HL-60 (cell line): Measurements from ENCODE around the gene SPEM1.

Source experiments
- DNase-seq, 2 experiments: peaks; one replicate each; pipeline ENCODE4 v3.0.0-alpha.2; 2010 to 2020; ENCODE audit warnings: low read depth in 1 of 2, low spot score in 1 of 2
- H3K27ac ChIP-seq: fragments of 250-450 bp; sonication (Bioruptor Pico); replicated peaks from 2 replicates; pipeline ENCODE4 v1.5.1; 2020; ENCODE audit warnings: mild to moderate bottlenecking, moderate library complexity
- H3K27me3 ChIP-seq: fragments of 250-450 bp; sonication (Bioruptor Pico); 2 replicates; pipeline ENCODE4 v1.5.1; 2021; ENCODE audit warnings: mild to moderate bottlenecking, moderate library complexity; ENCODE audit not compliant: insufficient read depth, poor library complexity, severe bottlenecking
- H3K4me3 ChIP-seq: replicated peaks from 2 replicates; pipeline ENCODE4 v1.5.1; 2011; ENCODE audit warnings: mild to moderate bottlenecking, control low read depth, low read length; ENCODE audit not compliant: insufficient read depth
- CTCF ChIP-seq: IDR thresholded peaks from one replicate; pipeline ENCODE4 v1.5.1; 2011; ENCODE audit warnings: low read length, control low read depth, inconsistent platforms; ENCODE audit not compliant: insufficient read depth
- GABPA ChIP-seq: IDR thresholded peaks from 2 replicates; pipeline ENCODE4 v1.6.1; 2012; ENCODE audit warnings: low read depth
- POLR2AphosphoS5 ChIP-seq: IDR thresholded peaks from 2 replicates; pipeline ENCODE4 v1.6.1; 2012; ENCODE audit warnings: low read depth
- REST ChIP-seq: IDR thresholded peaks from 2 replicates; pipeline ENCODE4 v1.6.1; 2012; ENCODE audit warnings: low read depth; ENCODE audit not compliant: insufficient replicate concordance
- SPI1 ChIP-seq: IDR thresholded peaks from 2 replicates; pipeline ENCODE4 v1.6.1; 2012; ENCODE audit warnings: low read depth, mild to moderate bottlenecking, borderline replicate concordance

SPEM1 gene

GRCh38 chr17:7396147-7396546 is 24.0 kb upstream of the SPEM1 start:
- no peaks in the 10 kb centered on the region for H3K27me3 ChIP-seq
- TF ChIP-seq SPI1 (no peak), REST (no peak), CTCF (no peak), GABPA (no peak), POLR2AphosphoS5 (no peak)
- H3K27ac ChIP-seq, result no peak overlapping the region
- DNase-seq, result no peak
- H3K4me3 ChIP-seq, result no peak overlapping the region

GRCh38 chr17:7398612-7399011 is 21.5 kb upstream of the SPEM1 start:
- H3K27me3 ChIP-seq, result no peaks in the 10 kb centered on the region
- H3K4me3 ChIP-seq, result no peak overlapping the region
- no peak for DNase-seq
- TF ChIP-seq POLR2AphosphoS5, result no peak
- no peak for TF ChIP-seq CTCF
- H3K27ac ChIP-seq, result no peak overlapping the region

- peak overlapping the region; percentile 62 for H3K4me3 ChIP-seq
- no peak for DNase-seq
- no peak for TF ChIP-seq CTCF
- TF ChIP-seq SPI1, result no peak
- peak overlapping the region; percentile 64; the same call in 1 of the 2 replicates for H3K27ac ChIP-seq
- H3K27me3 ChIP-seq, result no peaks in the 10 kb centered on the region
These were observed 16.9 kb upstream of the SPEM1 start for GRCh38 chr17:7403043-7403726.

GRCh38 chr17:7403727-7403976 is 16.5 kb upstream of the SPEM1 start:
- peak overlapping the region; percentile 64 for H3K27ac ChIP-seq
- H3K4me3 ChIP-seq, result peak overlapping the region; percentile 62
- no peak for DNase-seq

More at GRCh38 chr17:7403727-7403976, 16.5 kb upstream of the SPEM1 start:
- peaks cover under 1% of the 10 kb centered on the region for H3K27me3 ChIP-seq
- no peak for TF ChIP-seq GABPA
- TF ChIP-seq SPI1, result no peak
- TF ChIP-seq REST, result no peak
- no peak for TF ChIP-seq POLR2AphosphoS5
- TF ChIP-seq CTCF, result no peak
